GM12891 (cell line): ENCODE measurements around the gene SLC43A1.
"Not testable (repeated sequence)": the region's sequence is repeated elsewhere in the genome, so short reads cannot be mapped to it uniquely, and the experiment has no call there.

Experiments
- POLR2A ChIP-seq: IDR thresholded peaks from 2 replicates; pipeline ENCODE4 v1.6.1; 2011; ENCODE audit warnings: low read depth, low read length, control low read depth
- POLR2AphosphoS5 ChIP-seq: IDR thresholded peaks from 2 replicates; pipeline ENCODE4 v1.6.1; 2011; ENCODE audit warnings: low read depth, low read length, control low read depth
- SPI1 ChIP-seq: IDR thresholded peaks from 2 replicates; pipeline ENCODE4 v1.6.1; 2011; ENCODE audit warnings: low read depth, low read length, control low read depth
- TAF1 ChIP-seq: IDR thresholded peaks from 2 replicates; pipeline ENCODE4 v1.6.1; 2011; ENCODE audit warnings: low read depth, low read length, control low read depth

DNA sequence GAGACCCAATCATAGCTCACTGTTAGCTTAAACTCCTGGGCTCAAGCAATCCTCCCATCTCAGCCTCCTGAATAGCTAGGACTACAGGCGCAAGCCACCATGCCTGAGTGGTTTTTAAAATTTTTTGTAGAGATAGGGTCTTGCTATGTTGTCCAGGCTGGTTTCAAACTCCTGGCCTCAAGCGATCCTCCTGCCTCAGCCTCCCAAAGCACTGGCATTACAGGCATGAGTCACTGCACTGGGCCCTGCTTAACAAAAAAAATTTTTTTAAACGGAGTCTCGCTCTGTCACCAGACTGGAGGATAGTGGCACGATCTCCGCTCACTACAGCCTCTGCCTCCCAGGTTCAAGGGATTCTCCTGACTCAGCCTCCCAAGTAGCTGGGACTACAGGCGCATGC is 18.9 kb upstream of the SLC43A1 start:
- not testable (repeated sequence) for TF ChIP-seq POLR2A, POLR2AphosphoS5, TAF1, SPI1
